ENCODE results near the gene C1orf167.

The C1orf167 gene

GRCh38 chr1:11787251-11787803 lies 25.3 kb downstream of the C1orf167 start:
- no peak overlapping the region for H2AFZ ChIP-seq (ENCODE audit: low read depth)
- no peak overlapping the region for H3K4me2 ChIP-seq
- no peaks in the 10 kb centered on the region for H3K4me1 ChIP-seq (ENCODE audit: low read depth, poor library complexity, severe bottlenecking)
- no peak overlapping the region for H3K27ac ChIP-seq
- H3K36me3 ChIP-seq (ENCODE audit: insufficient read depth) = no peaks in the 10 kb centered on the region
- H3K79me2 ChIP-seq (ENCODE audit: insufficient read depth, low read depth) = no peaks in the 10 kb centered on the region
- no peaks in the 10 kb centered on the region for H4K20me1 ChIP-seq (ENCODE audit: insufficient read depth)
- no peak overlapping the region for H3K9ac ChIP-seq
- TF ChIP-seq CTCF (conservative IDR thresholded peaks at IDR 0.05; ENCODE audit: low read depth, low read length) = no peak
- H3K4me3 ChIP-seq (IDR thresholded peaks at IDR 0.05; ENCODE audit: insufficient read depth, low read depth, low read length) = no peak overlapping the region
- no peaks in the 10 kb centered on the region for H3K27me3 ChIP-seq (ENCODE audit: insufficient read depth, low read depth)

- Histone ChIP-seq H3K4me1 (ENCODE audit: low read depth, poor library complexity, severe bottlenecking) (no peaks in the 10 kb centered on the region), H3K36me3 (ENCODE audit: insufficient read depth) (no peaks in the 10 kb centered on the region), H3K79me2 (ENCODE audit: insufficient read depth, low read depth) (no peaks in the 10 kb centered on the region), H4K20me1 (ENCODE audit: insufficient read depth) (no peaks in the 10 kb centered on the region), H3K4me2 (no peak overlapping the region), H3K27ac (no peak overlapping the region), H3K27me3 (ENCODE audit: insufficient read depth, low read depth) (no peaks in the 10 kb centered on the region), H2AFZ (ENCODE audit: low read depth) (no peak overlapping the region), H3K9ac (no peak overlapping the region), H3K4me3 (IDR thresholded peaks at IDR 0.05; ENCODE audit: insufficient read depth, low read depth, low read length) (no peak overlapping the region)
- no peak for TF ChIP-seq CTCF (conservative IDR thresholded peaks at IDR 0.05; ENCODE audit: low read depth, low read length)
These were observed 25.9 kb downstream of the C1orf167 start for GRCh38 chr1:11787804-11788436.

GRCh38 chr1:11788549-11789053 lies 26.6 kb downstream of the C1orf167 start:
- no peaks in the 10 kb centered on the region for H4K20me1 ChIP-seq (ENCODE audit: insufficient read depth)
- H3K9ac ChIP-seq = no peak overlapping the region
- H3K4me1 ChIP-seq (ENCODE audit: low read depth, poor library complexity, severe bottlenecking) = no peaks in the 10 kb centered on the region
- H3K79me2 ChIP-seq (ENCODE audit: insufficient read depth, low read depth) = no peaks in the 10 kb centered on the region
- TF ChIP-seq CTCF (conservative IDR thresholded peaks at IDR 0.05; ENCODE audit: low read depth, low read length) = no peak
- no peak overlapping the region for H3K4me3 ChIP-seq (IDR thresholded peaks at IDR 0.05; ENCODE audit: insufficient read depth, low read depth, low read length)
- H3K27me3 ChIP-seq (ENCODE audit: insufficient read depth, low read depth) = no peaks in the 10 kb centered on the region
- H2AFZ ChIP-seq (ENCODE audit: low read depth) = no peak overlapping the region
- no peak overlapping the region for H3K4me2 ChIP-seq
- no peak overlapping the region for H3K27ac ChIP-seq
- no peaks in the 10 kb centered on the region for H3K36me3 ChIP-seq (ENCODE audit: insufficient read depth)

- Histone ChIP-seq H2AFZ (ENCODE audit: low read depth) (no peak overlapping the region), H3K27me3 (ENCODE audit: insufficient read depth, low read depth) (no peaks in the 10 kb centered on the region), H3K36me3 (ENCODE audit: insufficient read depth) (no peaks in the 10 kb centered on the region), H3K27ac (no peak overlapping the region), H3K9ac (no peak overlapping the region), H3K4me2 (no peak overlapping the region), H4K20me1 (ENCODE audit: insufficient read depth) (no peaks in the 10 kb centered on the region), H3K79me2 (ENCODE audit: insufficient read depth, low read depth) (no peaks in the 10 kb centered on the region), H3K4me1 (ENCODE audit: low read depth, poor library complexity, severe bottlenecking) (no peaks in the 10 kb centered on the region), H3K4me3 (IDR thresholded peaks at IDR 0.05; ENCODE audit: insufficient read depth, low read depth, low read length) (no peak overlapping the region)
- TF ChIP-seq CTCF (conservative IDR thresholded peaks at IDR 0.05; ENCODE audit: low read depth, low read length) = no peak
These were observed 27.4 kb downstream of the C1orf167 start for GRCh38 chr1:11789126-11790067.

All from KMS-11 (cell line).